ENCODE measurements around the gene MEGF11.

- no peak for TF ChIP-seq CTCF (IDR thresholded peaks at IDR 0.05)
- TF ChIP-seq POLR2A (IDR thresholded peaks at IDR 0.05), result no peak
Observed at GRCh38 chr15:66101715-66102395, 151.7 kb downstream of the MEGF11 start.

Data from breast epithelium (tissue), 3 donors.